ENCODE measurements around the gene CEP78. TPM values are rescaled to one million over a fixed set of nuclear protein-coding genes. Genes with fewer than 3 reads are reported as not detected.

The CEP78 gene
- total RNA-seq, 1 experiment from 2014 or later: 57.8 TPM

- no CpG with 5 or more reads among the region's 1 CpG for WGBS (ENCODE audit: extremely low coverage, insufficient read length, low lambda C conversion rate)
- no peaks in the 10 kb centered on the region; a peak in 1 of 7 replicates for H3K36me3 Mint-ChIP-seq (ENCODE audit: insufficient read depth in 1 of 3, low read depth in 3 of 3)
Observed at GRCh38 chr9:78289474-78289873, 53.6 kb downstream of the CEP78 start.

More at GRCh38 chr9:78289474-78289873, 53.6 kb downstream of the CEP78 start:
- no peak overlapping the region for H3K27ac ChIP-seq (ENCODE audit: insufficient read length, low read depth, low read length)
- H4K5ac ChIP-seq (ENCODE audit: insufficient read length, low read depth, low read length): no peak overlapping the region
- no peaks in the 10 kb centered on the region for H3K4me1 ChIP-seq (ENCODE audit: insufficient read depth, low read length)
- TF ChIP-seq, protein P1, sequence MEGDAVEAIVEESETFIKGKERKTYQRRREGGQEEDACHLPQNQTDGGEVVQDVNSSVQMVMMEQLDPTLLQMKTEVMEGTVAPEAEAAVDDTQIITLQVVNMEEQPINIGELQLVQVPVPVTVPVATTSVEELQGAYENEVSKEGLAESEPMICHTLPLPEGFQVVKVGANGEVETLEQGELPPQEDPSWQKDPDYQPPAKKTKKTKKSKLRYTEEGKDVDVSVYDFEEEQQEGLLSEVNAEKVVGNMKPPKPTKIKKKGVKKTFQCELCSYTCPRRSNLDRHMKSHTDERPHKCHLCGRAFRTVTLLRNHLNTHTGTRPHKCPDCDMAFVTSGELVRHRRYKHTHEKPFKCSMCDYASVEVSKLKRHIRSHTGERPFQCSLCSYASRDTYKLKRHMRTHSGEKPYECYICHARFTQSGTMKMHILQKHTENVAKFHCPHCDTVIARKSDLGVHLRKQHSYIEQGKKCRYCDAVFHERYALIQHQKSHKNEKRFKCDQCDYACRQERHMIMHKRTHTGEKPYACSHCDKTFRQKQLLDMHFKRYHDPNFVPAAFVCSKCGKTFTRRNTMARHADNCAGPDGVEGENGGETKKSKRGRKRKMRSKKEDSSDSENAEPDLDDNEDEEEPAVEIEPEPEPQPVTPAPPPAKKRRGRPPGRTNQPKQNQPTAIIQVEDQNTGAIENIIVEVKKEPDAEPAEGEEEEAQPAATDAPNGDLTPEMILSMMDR (conservative IDR thresholded peaks at IDR 0.05): no peak
- H3K56ac ChIP-seq (ENCODE audit: insufficient read length, low read depth, low read length): no peak overlapping the region
- H3K4me3 Mint-ChIP-seq: no peak overlapping the region
- H4K91ac ChIP-seq (ENCODE audit: insufficient read length, low read depth, low read length): no peak overlapping the region
- H3K9me3 ChIP-seq (ENCODE audit: control insufficient read depth, low read depth, low read length): no peaks in the 10 kb centered on the region
- no peak overlapping the region for H2AFZ ChIP-seq (ENCODE audit: low read length)
- no peak overlapping the region for H3K18ac ChIP-seq (ENCODE audit: insufficient read length, low read depth, low read length)
- H3K4me1 Mint-ChIP-seq: peaks cover 6% of the 10 kb centered on the region in 2 experiments
- no peak overlapping the region for H3K27ac Mint-ChIP-seq
- H3K4me2 ChIP-seq (ENCODE audit: insufficient read depth, insufficient read length, low read length): no peak overlapping the region
- no peaks in the 10 kb centered on the region for H3K9me3 Mint-ChIP-seq
- H3K27me3 Mint-ChIP-seq (ENCODE audit: low read depth): no peaks in the 10 kb centered on the region
- H2BK120ac ChIP-seq (ENCODE audit: low read depth, low read length, poor library complexity, severe bottlenecking): no peak overlapping the region
- no peaks in the 10 kb centered on the region for H3K79me1 ChIP-seq (ENCODE audit: insufficient read depth, low read depth, low read length, poor library complexity, severe bottlenecking)
- no peak for DNase-seq
- no peak overlapping the region for H2BK5ac ChIP-seq (ENCODE audit: insufficient read length, low read length)
- H2AK5ac ChIP-seq (ENCODE audit: insufficient read length, low read length): no peak overlapping the region
- no peak overlapping the region for H3K14ac ChIP-seq (ENCODE audit: insufficient read depth, low read length)
- no peak overlapping the region for H4K8ac ChIP-seq (replicated peaks; ENCODE audit: insufficient read length, low read depth, low read length)
- H3K23me2 ChIP-seq (ENCODE audit: insufficient read length, low read depth, low read length, poor library complexity, severe bottlenecking): no peaks in the 10 kb centered on the region
- H3K4ac ChIP-seq (ENCODE audit: low read depth, low read length): no peak overlapping the region
- H3T11ph ChIP-seq (ENCODE audit: low read length): no peak overlapping the region
- no peaks in the 10 kb centered on the region for H4K20me1 ChIP-seq (ENCODE audit: control insufficient read depth, insufficient read depth, insufficient read length)
- H2BK15ac ChIP-seq (ENCODE audit: low read depth, low read length): no peak overlapping the region
- no peak overlapping the region for H3K23ac ChIP-seq (ENCODE audit: insufficient read length, low read depth, low read length)
- H2BK20ac ChIP-seq (ENCODE audit: low read depth, low read length, poor library complexity, severe bottlenecking): no peak overlapping the region
- H3K79me2 ChIP-seq (ENCODE audit: insufficient read depth, low read length): no peaks in the 10 kb centered on the region
- H2BK12ac ChIP-seq (ENCODE audit: insufficient read length, low read depth, low read length): no peak overlapping the region
- H3K27me3 ChIP-seq (ENCODE audit: insufficient read depth, low read length): no peaks in the 10 kb centered on the region
- H3K9ac ChIP-seq (ENCODE audit: extremely low read depth, insufficient read length, low read length): no peak overlapping the region
